ENCODE measurements around the gene NEUROD2. TPM values are rescaled to one million over a fixed set of nuclear protein-coding genes. Genes with fewer than 3 reads are reported as not detected.

NEUROD2 gene
- total and polyA plus RNA-seq, 2 of the 13 experiments (the other 11 are each of a cell fraction or from before 2014, with no cell fraction given) = not detected

- TF ChIP-seq, protein P1, sequence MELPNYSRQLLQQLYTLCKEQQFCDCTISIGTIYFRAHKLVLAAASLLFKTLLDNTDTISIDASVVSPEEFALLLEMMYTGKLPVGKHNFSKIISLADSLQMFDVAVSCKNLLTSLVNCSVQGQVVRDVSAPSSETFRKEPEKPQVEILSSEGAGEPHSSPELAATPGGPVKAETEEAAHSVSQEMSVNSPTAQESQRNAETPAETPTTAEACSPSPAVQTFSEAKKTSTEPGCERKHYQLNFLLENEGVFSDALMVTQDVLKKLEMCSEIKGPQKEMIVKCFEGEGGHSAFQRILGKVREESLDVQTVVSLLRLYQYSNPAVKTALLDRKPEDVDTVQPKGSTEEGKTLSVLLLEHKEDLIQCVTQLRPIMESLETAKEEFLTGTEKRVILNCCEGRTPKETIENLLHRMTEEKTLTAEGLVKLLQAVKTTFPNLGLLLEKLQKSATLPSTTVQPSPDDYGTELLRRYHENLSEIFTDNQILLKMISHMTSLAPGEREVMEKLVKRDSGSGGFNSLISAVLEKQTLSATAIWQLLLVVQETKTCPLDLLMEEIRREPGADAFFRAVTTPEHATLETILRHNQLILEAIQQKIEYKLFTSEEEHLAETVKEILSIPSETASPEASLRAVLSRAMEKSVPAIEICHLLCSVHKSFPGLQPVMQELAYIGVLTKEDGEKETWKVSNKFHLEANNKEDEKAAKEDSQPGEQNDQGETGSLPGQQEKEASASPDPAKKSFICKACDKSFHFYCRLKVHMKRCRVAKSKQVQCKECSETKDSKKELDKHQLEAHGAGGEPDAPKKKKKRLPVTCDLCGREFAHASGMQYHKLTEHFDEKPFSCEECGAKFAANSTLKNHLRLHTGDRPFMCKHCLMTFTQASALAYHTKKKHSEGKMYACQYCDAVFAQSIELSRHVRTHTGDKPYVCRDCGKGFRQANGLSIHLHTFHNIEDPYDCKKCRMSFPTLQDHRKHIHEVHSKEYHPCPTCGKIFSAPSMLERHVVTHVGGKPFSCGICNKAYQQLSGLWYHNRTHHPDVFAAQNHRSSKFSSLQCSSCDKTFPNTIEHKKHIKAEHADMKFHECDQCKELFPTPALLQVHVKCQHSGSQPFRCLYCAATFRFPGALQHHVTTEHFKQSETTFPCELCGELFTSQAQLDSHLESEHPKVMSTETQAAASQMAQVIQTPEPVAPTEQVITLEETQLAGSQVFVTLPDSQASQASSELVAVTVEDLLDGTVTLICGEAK (IDR thresholded peaks at IDR 0.05) = no peak
- TF ChIP-seq, protein P1 (CRISPR knock-in tag; IDR thresholded peaks at IDR 0.05) = no peak
- TF ChIP-seq ZNF616 (CRISPR knock-in tag; IDR thresholded peaks at IDR 0.05; ENCODE audit: low read depth) (no peak), ARNTL (CRISPR knock-in tag; IDR thresholded peaks at IDR 0.05) (0 out of 2 replicates have a peak, but pooled peaks have one; percentile 41), ZNF512B (CRISPR knock-in tag; IDR thresholded peaks at IDR 0.05; ENCODE audit: borderline replicate concordance) (no peak), ZMYM4 (CRISPR knock-in tag; IDR thresholded peaks at IDR 0.05) (no peak; the same call in 1 of the 2 replicates), NBN (conservative IDR thresholded peaks at IDR 0.05) (no peak), DNMT1 (CRISPR knock-in tag; IDR thresholded peaks at IDR 0.05) (peak; percentile 65; the same call in 1 of the 2 replicates), ZKSCAN8 (CRISPR knock-in tag; IDR thresholded peaks at IDR 0.05; ENCODE audit: borderline replicate concordance) (no peak)
- TF ChIP-seq, protein P2, sequence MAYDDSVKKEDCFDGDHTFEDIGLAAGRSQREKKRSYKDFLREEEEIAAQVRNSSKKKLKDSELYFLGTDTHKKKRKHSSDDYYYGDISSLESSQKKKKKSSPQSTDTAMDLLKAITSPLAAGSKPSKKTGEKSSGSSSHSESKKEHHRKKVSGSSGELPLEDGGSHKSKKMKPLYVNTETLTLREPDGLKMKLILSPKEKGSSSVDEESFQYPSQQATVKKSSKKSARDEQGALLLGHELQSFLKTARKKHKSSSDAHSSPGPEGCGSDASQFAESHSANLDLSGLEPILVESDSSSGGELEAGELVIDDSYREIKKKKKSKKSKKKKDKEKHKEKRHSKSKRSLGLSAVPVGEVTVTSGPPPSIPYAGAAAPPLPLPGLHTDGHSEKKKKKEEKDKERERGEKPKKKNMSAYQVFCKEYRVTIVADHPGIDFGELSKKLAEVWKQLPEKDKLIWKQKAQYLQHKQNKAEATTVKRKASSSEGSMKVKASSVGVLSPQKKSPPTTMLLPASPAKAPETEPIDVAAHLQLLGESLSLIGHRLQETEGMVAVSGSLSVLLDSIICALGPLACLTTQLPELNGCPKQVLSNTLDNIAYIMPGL (CRISPR knock-in tag; IDR thresholded peaks at IDR 0.05; ENCODE audit: borderline replicate concordance in 1 of 2, low read depth in 1 of 2) = no peak; a peak in 1 of 4 replicates
- TF ChIP-seq, protein P3, sequence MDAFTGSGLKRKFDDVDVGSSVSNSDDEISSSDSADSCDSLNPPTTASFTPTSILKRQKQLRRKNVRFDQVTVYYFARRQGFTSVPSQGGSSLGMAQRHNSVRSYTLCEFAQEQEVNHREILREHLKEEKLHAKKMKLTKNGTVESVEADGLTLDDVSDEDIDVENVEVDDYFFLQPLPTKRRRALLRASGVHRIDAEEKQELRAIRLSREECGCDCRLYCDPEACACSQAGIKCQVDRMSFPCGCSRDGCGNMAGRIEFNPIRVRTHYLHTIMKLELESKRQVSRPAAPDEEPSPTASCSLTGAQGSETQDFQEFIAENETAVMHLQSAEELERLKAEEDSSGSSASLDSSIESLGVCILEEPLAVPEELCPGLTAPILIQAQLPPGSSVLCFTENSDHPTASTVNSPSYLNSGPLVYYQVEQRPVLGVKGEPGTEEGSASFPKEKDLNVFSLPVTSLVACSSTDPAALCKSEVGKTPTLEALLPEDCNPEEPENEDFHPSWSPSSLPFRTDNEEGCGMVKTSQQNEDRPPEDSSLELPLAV (CRISPR knock-in tag; conservative IDR thresholded peaks at IDR 0.05; ENCODE audit: low read depth) = no peak
Measured at GRCh38 chr17:39652587-39653315, 45.0 kb upstream of the NEUROD2 start (continued).

Measured in HepG2 (cell line).